ENCODE results near the gene CEP164.

CEP164 gene

DNA sequence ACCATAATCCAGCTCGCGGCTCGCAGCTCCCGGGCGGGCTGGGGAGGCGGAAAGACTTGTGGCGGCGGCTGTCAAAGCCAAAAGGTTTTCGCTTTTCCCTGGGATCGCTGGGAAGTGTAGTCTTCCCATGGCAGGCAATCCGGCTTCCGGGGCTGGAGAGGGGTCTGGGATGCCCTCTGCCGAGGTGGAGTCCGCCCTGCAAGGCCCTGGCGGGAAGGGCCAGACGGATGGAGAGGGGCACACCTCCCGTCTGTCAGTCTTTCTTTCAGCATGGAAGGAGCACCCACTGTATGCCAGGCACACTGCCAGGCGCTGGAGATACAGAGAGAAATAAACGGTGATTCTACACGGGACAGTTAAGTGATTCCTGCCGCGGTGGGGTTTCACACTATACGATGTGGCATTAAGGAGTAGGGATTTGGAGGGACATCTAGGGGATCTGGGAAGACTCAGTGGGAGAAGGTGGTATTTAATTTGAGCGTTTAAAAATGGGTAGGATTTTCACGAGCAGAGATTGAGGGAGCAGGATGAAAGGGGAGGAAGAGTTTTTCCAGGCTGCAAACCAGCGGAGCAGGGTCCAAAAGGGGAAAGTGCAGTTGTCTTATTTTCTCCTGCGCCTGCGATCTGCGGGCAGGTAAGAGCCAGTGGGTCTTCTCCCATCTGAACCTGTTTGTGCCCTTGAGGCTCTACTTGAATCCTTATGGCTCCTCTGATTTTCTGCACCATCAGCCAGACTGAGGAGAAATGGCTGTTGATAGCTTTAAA lies 11.3 kb upstream of the CEP164 start, which contains the start of gene BACE1:
Gene BACE1, minus strand, starts transcription at position 60 of the 765 bp plus-strand sequence. CDS start 461 bp downstream, outside the sequence.
- TF ChIP-seq GATA2 (IDR thresholded peaks at IDR 0.05; ENCODE audit: low read depth, low read length) (no peak), GATA3 (IDR thresholded peaks at IDR 0.05; ENCODE audit: low read depth, low read length) (no peak)

DNA sequence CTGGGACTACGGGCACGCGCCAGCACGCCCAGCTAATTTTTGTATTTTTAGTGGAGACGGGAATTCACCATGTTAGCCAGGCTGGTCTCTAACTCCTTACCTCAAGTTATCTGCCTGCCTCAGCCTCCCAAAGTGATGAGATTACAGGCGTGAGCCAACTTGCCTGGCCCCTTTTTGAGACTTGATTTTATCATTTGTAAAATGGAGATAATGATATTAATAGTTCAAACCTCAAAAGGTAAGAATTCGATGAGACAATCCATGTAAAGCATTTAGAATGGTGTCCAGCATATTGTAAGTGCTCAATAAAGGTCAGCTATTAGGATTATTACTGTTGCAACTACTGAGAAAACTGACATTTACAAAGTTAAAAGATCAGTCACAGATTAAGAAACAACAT lies 8.9 kb upstream of the CEP164 start:
- TF ChIP-seq GATA2 (IDR thresholded peaks at IDR 0.05; ENCODE audit: low read depth, low read length) (no peak), GATA3 (IDR thresholded peaks at IDR 0.05; ENCODE audit: low read depth, low read length) (no peak)

DNA sequence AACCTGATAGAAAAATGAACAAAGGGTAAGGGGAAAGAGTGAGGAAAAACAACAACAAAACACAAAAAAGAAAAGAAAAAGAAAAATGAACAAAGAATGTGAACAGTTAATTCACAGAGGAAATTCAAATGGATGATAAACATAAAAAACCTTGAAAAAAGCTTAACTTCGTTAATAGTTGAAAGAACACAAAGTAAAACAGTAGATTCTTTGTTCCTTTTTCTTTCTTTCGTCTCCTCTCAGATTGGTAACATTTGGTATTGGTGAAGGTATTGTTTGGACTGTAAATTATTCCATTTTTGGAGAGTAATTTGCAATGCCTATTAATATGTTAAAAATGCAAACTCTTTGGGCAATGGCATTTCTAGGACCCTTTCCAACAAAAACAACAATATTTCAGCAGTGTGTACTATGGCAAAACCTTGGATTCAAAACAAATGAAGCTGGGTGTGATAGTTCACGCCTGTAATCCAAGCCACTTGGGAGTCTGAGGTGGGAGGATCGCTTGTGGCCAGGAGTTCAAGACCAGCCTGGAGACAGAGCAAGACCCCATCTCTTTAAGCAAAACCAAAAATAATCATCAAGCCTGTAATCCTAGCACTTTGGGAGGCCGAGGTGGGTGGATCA lies 8.3 kb upstream of the CEP164 start:
- TF ChIP-seq GATA3 (IDR thresholded peaks at IDR 0.05; ENCODE audit: low read depth, low read length) (no peak), GATA2 (IDR thresholded peaks at IDR 0.05; ENCODE audit: low read depth, low read length) (no peak)

GRCh38 chr11:117328375-117329010 lies 839 bp downstream of the CEP164 start:
- TF ChIP-seq GATA3 (IDR thresholded peaks at IDR 0.05; ENCODE audit: low read depth, low read length) (no peak), GATA2 (IDR thresholded peaks at IDR 0.05; ENCODE audit: low read depth, low read length) (peak; percentile 57; the same call in 1 of the 2 replicates)

DNA sequence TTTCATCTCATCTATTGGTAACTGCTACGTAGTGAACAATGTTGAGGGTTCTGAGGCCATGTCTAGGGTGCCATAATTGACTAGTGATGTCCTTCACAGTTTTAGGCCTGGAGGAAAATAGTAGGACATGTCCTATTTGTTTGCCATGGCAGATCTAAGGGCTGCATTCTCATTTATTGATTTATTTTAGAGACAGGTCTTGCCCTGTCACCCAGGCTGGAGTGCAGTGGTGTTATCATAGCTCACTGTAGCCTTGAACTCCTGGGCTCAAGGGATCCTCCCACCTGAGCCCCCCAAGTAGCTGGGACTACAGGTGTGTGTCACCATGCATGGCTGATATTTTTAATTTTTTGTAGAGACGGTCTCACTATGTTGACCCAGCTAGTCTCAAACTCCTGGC lies 5.2 kb downstream of the CEP164 start:
- TF ChIP-seq GATA2 (IDR thresholded peaks at IDR 0.05; ENCODE audit: low read depth, low read length), result no peak

- TF ChIP-seq GATA3 (IDR thresholded peaks at IDR 0.05; ENCODE audit: low read depth, low read length) (no peak), GATA2 (IDR thresholded peaks at IDR 0.05; ENCODE audit: low read depth, low read length) (no peak)
Observed at GRCh38 chr11:117333917-117334316, 6.3 kb downstream of the CEP164 start.

GRCh38 chr11:117334896-117335295 lies 7.2 kb downstream of the CEP164 start:
- no peak for TF ChIP-seq GATA2 (IDR thresholded peaks at IDR 0.05; ENCODE audit: low read depth, low read length)
- TF ChIP-seq GATA3 (IDR thresholded peaks at IDR 0.05; ENCODE audit: low read depth, low read length), result no peak

DNA sequence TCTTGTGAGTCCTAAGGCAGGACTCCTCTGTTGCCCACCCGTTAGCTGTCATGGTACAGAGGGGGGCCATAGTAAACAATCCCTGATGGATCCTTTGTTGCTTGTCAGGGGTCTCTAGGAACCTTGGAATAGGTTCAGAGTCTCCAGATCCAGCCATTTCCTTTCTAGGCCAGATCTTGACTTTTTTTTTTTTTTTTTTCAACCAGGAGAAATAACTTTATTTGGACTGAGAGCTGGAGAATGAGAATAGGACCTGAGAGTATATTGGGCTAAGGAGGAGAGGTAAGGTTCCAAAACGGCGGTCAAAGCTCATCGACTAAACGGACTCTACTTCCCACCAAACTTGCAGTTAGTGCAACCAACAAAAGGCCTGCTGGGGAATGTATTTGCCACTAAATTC lies 7.7 kb downstream of the CEP164 start:
- TF ChIP-seq GATA2 (IDR thresholded peaks at IDR 0.05; ENCODE audit: low read depth, low read length) (no peak), GATA3 (IDR thresholded peaks at IDR 0.05; ENCODE audit: low read depth, low read length) (no peak)

GRCh38 chr11:117337076-117337475 lies 9.4 kb downstream of the CEP164 start:
- TF ChIP-seq GATA2 (IDR thresholded peaks at IDR 0.05; ENCODE audit: low read depth, low read length) (no peak), GATA3 (IDR thresholded peaks at IDR 0.05; ENCODE audit: low read depth, low read length) (no peak)

DNA sequence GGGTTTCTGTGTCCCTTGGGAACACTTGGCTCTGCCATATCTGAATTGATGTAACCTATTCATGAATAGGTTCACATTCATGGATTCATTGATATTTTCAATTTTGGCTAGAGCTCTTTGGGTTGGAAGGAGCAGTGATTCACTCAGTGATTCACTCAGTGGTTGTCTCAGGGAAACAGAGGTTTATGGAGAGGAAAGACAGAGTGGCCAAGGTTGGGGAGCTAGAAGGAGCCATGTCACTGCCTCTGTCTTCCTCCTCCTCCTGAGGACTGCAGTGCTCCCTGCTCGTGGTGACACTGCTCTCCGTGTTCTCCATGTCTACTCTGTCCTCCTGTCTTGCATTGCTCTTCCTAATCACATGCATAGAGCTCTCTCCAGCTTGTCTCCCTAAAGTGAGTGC lies 17.4 kb downstream of the CEP164 start:
- TF ChIP-seq GATA2 (IDR thresholded peaks at IDR 0.05; ENCODE audit: low read depth, low read length), result no peak
- TF ChIP-seq GATA3 (IDR thresholded peaks at IDR 0.05; ENCODE audit: low read depth, low read length), result no peak

DNA sequence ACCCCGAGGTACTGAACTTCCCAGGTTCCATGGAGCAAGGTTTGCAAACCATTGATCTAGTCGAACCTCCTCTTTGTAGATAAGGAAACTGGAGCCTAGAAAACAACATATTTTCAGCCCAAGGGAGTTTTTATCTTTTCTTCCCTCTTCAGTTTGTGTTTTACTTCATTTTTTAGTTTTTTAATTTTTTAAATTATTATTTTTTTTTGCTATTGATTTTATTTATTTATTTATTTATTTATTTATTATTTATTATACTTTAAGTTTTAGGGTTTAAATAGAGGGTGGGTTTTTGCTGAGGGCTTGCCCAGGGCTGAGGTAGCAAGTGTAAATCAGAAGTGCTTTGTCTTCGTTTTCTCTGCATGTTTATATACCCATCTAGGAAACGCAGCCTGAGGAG lies 26.9 kb downstream of the CEP164 start:
- TF ChIP-seq GATA2 (IDR thresholded peaks at IDR 0.05; ENCODE audit: low read depth, low read length) (no peak), GATA3 (IDR thresholded peaks at IDR 0.05; ENCODE audit: low read depth, low read length) (no peak)

- TF ChIP-seq GATA2 (IDR thresholded peaks at IDR 0.05; ENCODE audit: low read depth, low read length), result no peak
- TF ChIP-seq GATA3 (IDR thresholded peaks at IDR 0.05; ENCODE audit: low read depth, low read length), result no peak
Observed at GRCh38 chr11:117356126-117356890, 28.7 kb downstream of the CEP164 start.

DNA sequence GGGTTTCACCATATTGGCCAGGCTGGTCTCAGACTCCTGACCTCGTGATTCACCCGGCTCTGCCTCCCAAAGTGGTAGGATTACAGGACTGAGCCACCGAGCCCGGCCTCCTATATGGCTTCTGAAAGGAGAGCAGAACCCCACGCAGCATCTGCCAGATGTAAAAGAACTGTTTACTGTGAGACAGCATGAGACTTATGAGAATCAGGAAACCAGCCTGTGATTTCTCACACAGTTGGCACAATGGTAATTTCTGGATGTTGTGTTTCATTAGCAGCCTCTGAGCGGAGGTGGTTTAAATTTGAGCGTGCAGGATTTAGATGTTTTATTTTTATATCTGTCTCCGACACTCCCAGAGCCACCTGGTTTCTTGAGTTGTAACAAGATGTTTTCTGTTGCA lies 33.8 kb downstream of the CEP164 start:
- no peak for TF ChIP-seq GATA3 (IDR thresholded peaks at IDR 0.05; ENCODE audit: low read depth, low read length)
- no peak for TF ChIP-seq GATA2 (IDR thresholded peaks at IDR 0.05; ENCODE audit: low read depth, low read length)

- no peak for TF ChIP-seq GATA2 (IDR thresholded peaks at IDR 0.05; ENCODE audit: low read depth, low read length)
Observed at GRCh38 chr11:117366248-117366647, 38.6 kb downstream of the CEP164 start.

Data from SH-SY5Y (cell line).